HepG2 (cell line): ENCODE results near the gene RPS6KA5. TPM values are rescaled to one million over a fixed set of nuclear protein-coding genes. Genes with fewer than 3 reads are reported as not detected.

Experiments used
- ATAC-seq: fragments of 200-7000 bp; cut with Tn5 transposase; 3 replicates; pipeline ENCODE4 v1.9.1; 2020; ENCODE audit warnings: mild to moderate bottlenecking, moderate library complexity
- BruUV-seq: library from RNA; stranded (reverse); fragments of 400-500 nt; replicated peaks from 2 replicates; lab custom pipeline; 2021; lab: Mats Ljungman, UMichigan
- CTCF ChIA-PET: fragments of 300-600 bp; formaldehyde crosslinking; extraction: SDS; loops from one replicate; lab custom pipeline; 2021; ENCODE audit warnings: low total read pairs, inconsistent platforms, low intra/inter-chr PET ratio; lab: Yijun Ruan, JAX
- POLR2A ChIA-PET: fragments of 350-600 bp; sonication (Branson Sonifier 250); formaldehyde crosslinking; loops from one replicate; lab custom pipeline; 2020; ENCODE audit warnings: antibody characterized with exemption, inconsistent platforms; lab: Yijun Ruan, JAX
- DNase-seq: peaks from one replicate; pipeline ENCODE4 v3.0.0-alpha.2; 2015; ENCODE audit warnings: low spot score
- FAIRE-seq: peaks from 3 replicates; lab custom pipeline; 2011; peaks lifted over from hg19 to GRCh38; lab: Jason Lieb, UNC
- H2AFZ ChIP-seq: one replicate; pipeline ENCODE4 v1.6.1; 2011; ENCODE audit warnings: low read length, inconsistent platforms
- H3K27ac ChIP-seq: fragments of 300-600 bp; 3 replicates; pipeline ENCODE4 v1.8.0; 2011; ENCODE audit warnings: mixed run types, mild to moderate bottlenecking, mixed read lengths, low read length, inconsistent platforms; ENCODE audit not compliant: insufficient read depth; ENCODE audit errors: extremely low read length
- H3K27me3 ChIP-seq, 2 experiments: fragments of 200-600 bp in 1 of 2; 2 replicates in 1 of 2; 3 replicates in 1 of 2; pipeline versions ENCODE4 v1.6.0 to v1.8.0; 2011; ENCODE audit warnings: low read length in 2 of 2, mild to moderate bottlenecking in 2 of 2, moderate library complexity in 2 of 2, inconsistent platforms in 1 of 2; ENCODE audit not compliant: insufficient read depth in 2 of 2, control insufficient read depth in 1 of 2
- H3K36me3 ChIP-seq, 2 experiments: fragments of 200-600 bp in 1 of 2; replicated peaks in 1 of 2; 2 replicates in 1 of 2; 3 replicates in 1 of 2; pipeline versions ENCODE4 v1.5.1 to v1.8.0; 2011; ENCODE audit warnings: low read length in 2 of 2, inconsistent platforms in 1 of 2; ENCODE audit not compliant: insufficient read depth in 2 of 2, control insufficient read depth in 1 of 2
- H3K4me1 ChIP-seq: 2 replicates; pipeline ENCODE4 v1.5.1; 2012; ENCODE audit warnings: low read length, inconsistent platforms; ENCODE audit not compliant: insufficient read depth
- H3K4me2 ChIP-seq: 2 replicates; pipeline ENCODE4 v1.6.0; 2011; ENCODE audit warnings: low read depth, low read length, inconsistent platforms
- H3K4me3 ChIP-seq, 3 experiments: fragments of 200-600 bp in 1 of 3; sonication (generic), shearing (Covaris generic) in 1 of 3; replicated peaks in 1 of 3; 2 replicates each; pipeline ENCODE4 v1.5.1; 2011 to 2016; ENCODE audit warnings: low read length in 3 of 3, inconsistent platforms in 2 of 3, low read depth in 2 of 3, mild to moderate bottlenecking in 2 of 3, control low read depth in 1 of 3, mixed read lengths in 1 of 3; ENCODE audit not compliant: insufficient read depth in 1 of 3
- H3K79me2 ChIP-seq: one replicate; pipeline ENCODE4 v1.6.1; 2011; ENCODE audit warnings: low read length, inconsistent platforms; ENCODE audit not compliant: insufficient read depth
- H3K9ac ChIP-seq: 2 replicates; pipeline ENCODE4 v1.6.0; 2011; ENCODE audit warnings: mild to moderate bottlenecking, low read depth, low read length, inconsistent platforms; ENCODE audit not compliant: insufficient read depth
- H3K9me3 ChIP-seq: 2 replicates; pipeline ENCODE4 v1.5.1; 2012; ENCODE audit warnings: mild to moderate bottlenecking, low read length
- H4K20me1 ChIP-seq: 2 replicates; pipeline ENCODE4 v1.6.0; 2011; ENCODE audit warnings: inconsistent platforms, mild to moderate bottlenecking, low read length, moderate library complexity; ENCODE audit not compliant: insufficient read depth
- ZNF549 ChIP-seq: sonication (generic); formaldehyde crosslinking; IDR thresholded peaks from 2 replicates; pipeline ENCODE4 v1.5.0; 2020; ENCODE audit warnings: missing genetic modification reagents
- ZNF629 ChIP-seq: sonication (generic); formaldehyde crosslinking; conservative IDR thresholded peaks from 2 replicates; pipeline ENCODE4 v1.5.0; 2020; ENCODE audit warnings: missing genetic modification reagents
- ZNF747 ChIP-seq: sonication (generic); formaldehyde crosslinking; IDR thresholded peaks from 2 replicates; pipeline ENCODE4 v1.8.1; 2023; ENCODE audit warnings: missing genetic modification reagents, mild to moderate bottlenecking, borderline replicate concordance
- WGBS: methylation state at CpG from one replicate; pipeline ENCODE4 v1.1.6; 2017; ENCODE audit warnings: low lambda C conversion rate; 5-methylcytosine and 5-hydroxymethylcytosine counted together
- in situ Hi-C: cut with HindIII; loops from 2 replicates; pipeline ENCODE4 v1.10.0; 2017; ENCODE audit warnings: low pct_unique_long_range_greater_than_20kb; ENCODE audit not compliant: extremely low pct_ligation_motif_present
- intact Hi-C: fragments of 100-400 bp; cut with micrococcal nuclease; formaldehyde crosslinking; loops from one replicate; pipeline ENCODE4 v1.10.0; 2022; ENCODE audit not compliant: unreplicated experiment
- polyA plus RNA-seq, 8 experiments: library from polyadenylated mRNA; depleted of rRNA in 3 of 8; stranded (reverse) in 7 of 8; unstranded in 1 of 8; fragments of >200 nt; fragmentation: Illumina TruSeq in 4 of 8; extraction: Trizol in 4 of 8; gene quantifications; 2 replicates each; pipeline versions ENCODE4 v1.2.1 to v1.2.3, GENCODE V29; 2011 to 2016; ENCODE audit warnings: low read depth in 4 of 8, missing spikeins in 1 of 8, mixed read lengths in 1 of 8; ENCODE audit not compliant: insufficient read depth in 1 of 8
- total RNA-seq, 5 experiments: library from RNA; depleted of rRNA; stranded (reverse); fragments of >200 nt; fragmentation: Illumina TruSeq; extraction: Trizol; gene quantifications; 2 replicates each; pipeline ENCODE4 v1.2.3, GENCODE V29; 2016; ENCODE audit warnings: low read depth in 1 of 5
- TF ChIP-seq, protein P1 (sequence below): sonication (generic); formaldehyde crosslinking; IDR thresholded peaks from 2 replicates; pipeline ENCODE4 v1.4.0; 2020; ENCODE audit warnings: mild to moderate bottlenecking, missing genetic modification reagents

Gene RPS6KA5
- total and polyA plus RNA-seq, 2 of the 13 experiments (the other 11 are each of a cell fraction or from before 2014, with no cell fraction given): 0.50 to 0.58 TPM

DNA sequence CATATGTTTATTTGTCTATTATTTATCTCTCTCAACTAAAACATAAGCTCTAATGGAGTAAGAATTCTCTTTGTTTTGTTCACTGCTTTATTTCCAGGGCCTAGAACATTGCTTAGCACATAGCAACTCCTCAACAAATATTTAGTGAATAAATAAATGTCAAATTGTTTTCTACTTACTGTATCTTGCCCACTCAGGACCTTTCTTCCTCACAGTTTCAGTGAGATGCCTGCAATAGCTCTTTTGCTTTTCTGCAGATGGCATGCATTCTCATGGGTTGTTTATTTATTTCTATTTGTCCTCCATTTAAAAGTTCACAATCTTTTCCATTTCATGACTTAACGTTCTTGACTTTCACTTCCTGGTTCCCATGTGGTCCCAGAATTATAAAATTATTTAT lies 149.3 kb downstream of the RPS6KA5 start (continued):
- no peak for TF ChIP-seq ZNF549 (CRISPR knock-in tag)
- no peak for TF ChIP-seq ZNF747

DNA sequence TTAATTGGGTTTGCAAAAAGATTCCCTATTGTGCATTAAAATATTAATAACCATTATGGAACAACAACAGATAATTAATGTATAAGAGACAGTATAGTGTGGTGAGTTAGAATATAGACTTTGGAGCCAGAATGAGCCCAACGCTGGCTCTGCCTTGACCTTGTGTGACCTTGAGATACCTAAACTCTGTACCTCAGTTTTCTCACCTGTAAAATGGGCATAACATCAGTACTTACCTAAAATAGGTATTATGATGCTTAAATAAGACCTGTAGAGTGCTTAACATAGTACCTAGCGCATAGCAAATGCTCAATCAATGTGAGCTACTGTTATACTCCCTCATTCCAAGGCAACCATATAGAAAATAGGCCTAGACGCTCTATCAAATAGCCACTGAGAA lies 153.3 kb downstream of the RPS6KA5 start:
- no peaks in the 10 kb centered on the region for H4K20me1 ChIP-seq
- TF ChIP-seq, protein P1, sequence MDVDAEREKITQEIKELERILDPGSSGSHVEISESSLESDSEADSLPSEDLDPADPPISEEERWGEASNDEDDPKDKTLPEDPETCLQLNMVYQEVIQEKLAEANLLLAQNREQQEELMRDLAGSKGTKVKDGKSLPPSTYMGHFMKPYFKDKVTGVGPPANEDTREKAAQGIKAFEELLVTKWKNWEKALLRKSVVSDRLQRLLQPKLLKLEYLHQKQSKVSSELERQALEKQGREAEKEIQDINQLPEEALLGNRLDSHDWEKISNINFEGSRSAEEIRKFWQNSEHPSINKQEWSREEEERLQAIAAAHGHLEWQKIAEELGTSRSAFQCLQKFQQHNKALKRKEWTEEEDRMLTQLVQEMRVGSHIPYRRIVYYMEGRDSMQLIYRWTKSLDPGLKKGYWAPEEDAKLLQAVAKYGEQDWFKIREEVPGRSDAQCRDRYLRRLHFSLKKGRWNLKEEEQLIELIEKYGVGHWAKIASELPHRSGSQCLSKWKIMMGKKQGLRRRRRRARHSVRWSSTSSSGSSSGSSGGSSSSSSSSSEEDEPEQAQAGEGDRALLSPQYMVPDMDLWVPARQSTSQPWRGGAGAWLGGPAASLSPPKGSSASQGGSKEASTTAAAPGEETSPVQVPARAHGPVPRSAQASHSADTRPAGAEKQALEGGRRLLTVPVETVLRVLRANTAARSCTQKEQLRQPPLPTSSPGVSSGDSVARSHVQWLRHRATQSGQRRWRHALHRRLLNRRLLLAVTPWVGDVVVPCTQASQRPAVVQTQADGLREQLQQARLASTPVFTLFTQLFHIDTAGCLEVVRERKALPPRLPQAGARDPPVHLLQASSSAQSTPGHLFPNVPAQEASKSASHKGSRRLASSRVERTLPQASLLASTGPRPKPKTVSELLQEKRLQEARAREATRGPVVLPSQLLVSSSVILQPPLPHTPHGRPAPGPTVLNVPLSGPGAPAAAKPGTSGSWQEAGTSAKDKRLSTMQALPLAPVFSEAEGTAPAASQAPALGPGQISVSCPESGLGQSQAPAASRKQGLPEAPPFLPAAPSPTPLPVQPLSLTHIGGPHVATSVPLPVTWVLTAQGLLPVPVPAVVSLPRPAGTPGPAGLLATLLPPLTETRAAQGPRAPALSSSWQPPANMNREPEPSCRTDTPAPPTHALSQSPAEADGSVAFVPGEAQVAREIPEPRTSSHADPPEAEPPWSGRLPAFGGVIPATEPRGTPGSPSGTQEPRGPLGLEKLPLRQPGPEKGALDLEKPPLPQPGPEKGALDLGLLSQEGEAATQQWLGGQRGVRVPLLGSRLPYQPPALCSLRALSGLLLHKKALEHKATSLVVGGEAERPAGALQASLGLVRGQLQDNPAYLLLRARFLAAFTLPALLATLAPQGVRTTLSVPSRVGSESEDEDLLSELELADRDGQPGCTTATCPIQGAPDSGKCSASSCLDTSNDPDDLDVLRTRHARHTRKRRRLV (CRISPR knock-in tag): no peak
- TF ChIP-seq ZNF629: peak; percentile 81
- TF ChIP-seq, all 625 proteins: peak for 1
- no peak overlapping the region for H2AFZ ChIP-seq
- no peak overlapping the region for H3K27ac ChIP-seq
- WGBS: 45% methylated on average over 3 of the region's 3 CpGs
- ChIA-PET CTCF (no interaction called here), POLR2A (no interaction called here)
- in situ Hi-C loops: loop anchor here (10.0 kb wide), 2 partner anchors 238 to 378 kb away; no protein-coding TSS in a partner anchor
- H3K9me3 ChIP-seq: no peaks in the 10 kb centered on the region
- no TSS peak for BruUV-seq
- no peak overlapping the region for H3K4me2 ChIP-seq
- no peaks in the 10 kb centered on the region for H3K36me3 ChIP-seq
- no peak overlapping the region for H3K4me3 ChIP-seq
- no peaks in the 10 kb centered on the region; a peak in 1 of 5 replicates for H3K27me3 ChIP-seq
- intact Hi-C loops: loop anchor here (10.0 kb wide), 1 partner anchor 158 kb away; the partner anchor contains the start of gene RPS6KA5
- no peak overlapping the region for H3K9ac ChIP-seq
- FAIRE-seq: no peak
- ATAC-seq: no peak
- DNase-seq: no peak
- no peaks in the 10 kb centered on the region for H3K4me1 ChIP-seq
- H3K79me2 ChIP-seq: no peaks in the 10 kb centered on the region
